Mesenchymal stem cell (in vitro differentiated cells and primary cell): Measurements from ENCODE around the gene CMC2.

Experiments
- DNase-seq: peaks from one replicate; pipeline ENCODE4 v3.0.0-alpha.2; 2013
- H2AFZ ChIP-seq: one replicate; pipeline ENCODE4 v1.6.1; 2013; ENCODE audit warnings: low read depth, mild to moderate bottlenecking, control low read depth, inconsistent platforms, low read length, moderate library complexity
- H2AK5ac ChIP-seq: 2 replicates; pipeline ENCODE4 v1.6.1; 2013; ENCODE audit warnings: low read length, moderate library complexity, mild to moderate bottlenecking, inconsistent platforms; ENCODE audit not compliant: severe bottlenecking
- H2BK120ac ChIP-seq: one replicate; pipeline ENCODE4 v1.6.1; 2013; ENCODE audit warnings: low read depth, mild to moderate bottlenecking, inconsistent platforms, low read length, moderate library complexity
- H2BK12ac ChIP-seq, 2 experiments: one replicate each; pipeline ENCODE4 v1.6.1; 2013; ENCODE audit warnings: inconsistent platforms in 2 of 2, low read length in 2 of 2, mild to moderate bottlenecking in 2 of 2, moderate library complexity in 2 of 2, control low read depth in 1 of 2
- H2BK15ac ChIP-seq: one replicate; pipeline ENCODE4 v1.6.1; 2013; ENCODE audit warnings: mild to moderate bottlenecking, low read depth, inconsistent platforms; ENCODE audit not compliant: poor library complexity, severe bottlenecking
- H2BK5ac ChIP-seq: 2 replicates; pipeline ENCODE4 v1.6.1; 2013; ENCODE audit warnings: low read depth, mild to moderate bottlenecking, low read length, control low read depth, inconsistent platforms; ENCODE audit not compliant: poor library complexity, severe bottlenecking
- H3K14ac ChIP-seq, 2 experiments: one replicate each; pipeline ENCODE4 v1.6.1; 2013; ENCODE audit warnings: inconsistent platforms in 2 of 2, low read length in 2 of 2, control low read depth in 1 of 2, mild to moderate bottlenecking in 1 of 2, moderate library complexity in 1 of 2
- H3K18ac ChIP-seq, 2 experiments: one replicate each; pipeline ENCODE4 v1.6.1; 2013; ENCODE audit warnings: inconsistent platforms in 2 of 2, low read length in 2 of 2, control low read depth in 1 of 2, low read depth in 1 of 2, mild to moderate bottlenecking in 1 of 2
- H3K23ac ChIP-seq, 2 experiments: one replicate each; pipeline ENCODE4 v1.6.1; 2013; ENCODE audit warnings: inconsistent platforms in 2 of 2, low read length in 2 of 2, mild to moderate bottlenecking in 2 of 2, moderate library complexity in 2 of 2, control low read depth in 1 of 2
- H3K27ac ChIP-seq: 2 replicates; pipeline ENCODE4 v1.5.1; 2013; ENCODE audit warnings: mild to moderate bottlenecking, moderate library complexity, low read length, control low read depth, inconsistent platforms; ENCODE audit not compliant: poor library complexity, severe bottlenecking
- H3K27me3 ChIP-seq, 2 experiments: 2 replicates each; pipeline versions ENCODE4 v1.6.1 to v1.7.0; 2013; ENCODE audit warnings: low read length in 2 of 2, mild to moderate bottlenecking in 2 of 2, moderate library complexity in 2 of 2, control low read depth in 1 of 2, inconsistent platforms in 1 of 2; ENCODE audit not compliant: control insufficient read depth in 1 of 2, insufficient read depth in 1 of 2
- H3K36me3 ChIP-seq, 2 experiments: 2 replicates each; pipeline versions ENCODE4 v1.6.1 to v1.7.0; 2013; ENCODE audit warnings: low read length in 2 of 2, control low read depth in 1 of 2, inconsistent platforms in 1 of 2, low read depth in 1 of 2, mild to moderate bottlenecking in 1 of 2; ENCODE audit not compliant: insufficient read depth in 2 of 2, control insufficient read depth in 1 of 2
- H3K4ac ChIP-seq, 2 experiments: one replicate each; pipeline ENCODE4 v1.6.1; 2013; ENCODE audit warnings: inconsistent platforms in 2 of 2, low read length in 2 of 2, mild to moderate bottlenecking in 2 of 2, moderate library complexity in 2 of 2, control low read depth in 1 of 2, low read depth in 1 of 2
- H3K4me1 ChIP-seq: 2 replicates; pipeline ENCODE4 v1.6.1; 2013; ENCODE audit warnings: low read depth, low read length, control low read depth; ENCODE audit not compliant: control insufficient read depth, insufficient read depth
- H3K4me2 ChIP-seq: 2 replicates; pipeline ENCODE4 v1.6.1; 2013; ENCODE audit warnings: low read length, mild to moderate bottlenecking, inconsistent platforms; ENCODE audit not compliant: poor library complexity, severe bottlenecking
- H3K4me3 ChIP-seq, 2 experiments: 2 replicates each; pipeline versions ENCODE4 v1.5.1 to v1.7.0; 2013; ENCODE audit warnings: low read length in 2 of 2, mild to moderate bottlenecking in 2 of 2, control low read depth in 1 of 2, low read depth in 1 of 2; ENCODE audit not compliant: insufficient read depth in 1 of 2
- H3K79me1 ChIP-seq: replicated peaks from 2 replicates; pipeline ENCODE4 v1.6.1; 2013; ENCODE audit warnings: mild to moderate bottlenecking, control low read depth, low read length, inconsistent platforms; ENCODE audit not compliant: poor library complexity, severe bottlenecking
- H3K9ac ChIP-seq: 2 replicates; pipeline ENCODE4 v1.7.0; 2013; ENCODE audit warnings: mild to moderate bottlenecking, low read length, moderate library complexity
- H3K9me3 ChIP-seq: 2 replicates; pipeline ENCODE4 v1.7.0; 2013; ENCODE audit warnings: mild to moderate bottlenecking, low read length; ENCODE audit not compliant: control insufficient read depth
- H4K8ac ChIP-seq: one replicate; pipeline ENCODE4 v1.6.1; 2013; ENCODE audit warnings: inconsistent platforms, mild to moderate bottlenecking, low read length, moderate library complexity
- H4K91ac ChIP-seq: one replicate; pipeline ENCODE4 v1.6.1; 2013; ENCODE audit warnings: mild to moderate bottlenecking, low read length, inconsistent platforms
- WGBS: methylation state at CpG from one replicate; pipeline ENCODE4 v1.1.7; 2013; ENCODE audit warnings: mixed read lengths; 5-methylcytosine and 5-hydroxymethylcytosine counted together

Gene CMC2

DNA sequence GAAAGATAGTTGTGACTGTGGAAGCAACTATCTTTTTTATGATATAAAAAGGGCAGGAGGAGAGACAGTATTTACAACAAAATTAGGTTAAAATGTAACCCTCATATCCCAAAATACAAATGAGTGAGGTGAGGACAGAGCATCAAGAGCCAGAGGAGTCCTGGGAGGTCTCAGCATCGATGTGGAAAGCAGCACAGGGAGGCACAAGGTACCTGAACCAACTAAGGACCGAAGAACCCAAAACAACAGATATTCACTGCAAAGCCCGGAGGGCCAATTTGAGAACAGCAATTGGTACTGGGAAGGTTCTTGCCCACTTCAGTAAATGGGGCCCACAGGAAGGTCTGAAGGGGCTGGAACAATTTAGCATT lies 37.6 kb downstream of the CMC2 start:
- WGBS, result 97% methylated on average over 3 of the region's 3 CpGs

GRCh38 chr16:80968386-80969113 lies 38.1 kb downstream of the CMC2 start:
- H2AK5ac ChIP-seq, result peak overlapping the region; percentile 6
- H3K9ac ChIP-seq, result no peak overlapping the region
- no peak overlapping the region for H4K91ac ChIP-seq
- no peak overlapping the region for H2BK15ac ChIP-seq
- H3K14ac ChIP-seq, result no peak overlapping the region
- no peak overlapping the region for H3K23ac ChIP-seq
- H4K8ac ChIP-seq, result no peak overlapping the region
- peaks cover 7% of the 10 kb centered on the region for H3K4me1 ChIP-seq
- H3K27me3 ChIP-seq, result no peaks in the 10 kb centered on the region
- no peak for DNase-seq
- no peak overlapping the region for H3K4me2 ChIP-seq
- peak overlapping the region; percentile 71 for H3K27ac ChIP-seq
- WGBS, result no CpG with 5 or more reads among the region's 4 CpGs
- H2BK12ac ChIP-seq, result no peak overlapping the region
- peaks cover 0 to 19% of the 10 kb centered on the region in 2 experiments for H3K36me3 ChIP-seq
- H3K18ac ChIP-seq, result no peak overlapping the region
- no peak overlapping the region for H2BK5ac ChIP-seq
- no peaks in the 10 kb centered on the region for H3K9me3 ChIP-seq
- H3K4me3 ChIP-seq, result no peak overlapping the region
- H3K79me1 ChIP-seq, result peaks cover 10% of the 10 kb centered on the region
- H2AFZ ChIP-seq, result no peak overlapping the region
- no peak overlapping the region for H2BK120ac ChIP-seq
- no peak overlapping the region for H3K4ac ChIP-seq

More for the DNA sequence above, 37.6 kb downstream of the CMC2 start:
- peak overlapping the region; percentile 1 for H2AK5ac ChIP-seq
- peak overlapping the region; percentile 36 for H3K4me2 ChIP-seq
- DNase-seq, result no peak
- no peak overlapping the region for H2AFZ ChIP-seq
- H3K18ac ChIP-seq, result no peak overlapping the region
- peaks cover 7% of the 10 kb centered on the region for H3K4me1 ChIP-seq
- no peak overlapping the region for H2BK5ac ChIP-seq
- H3K4me3 ChIP-seq, result no peak overlapping the region
- H4K8ac ChIP-seq, result no peak overlapping the region
- H3K79me1 ChIP-seq, result peaks cover 13% of the 10 kb centered on the region
- no peak overlapping the region for H3K9ac ChIP-seq
- no peaks in the 10 kb centered on the region for H3K9me3 ChIP-seq
- no peak overlapping the region for H2BK15ac ChIP-seq
- H3K14ac ChIP-seq, result no peak overlapping the region
- H3K23ac ChIP-seq, result no peak overlapping the region
- H3K36me3 ChIP-seq, result peaks cover 0 to 19% of the 10 kb centered on the region in 2 experiments
- peak overlapping the region; percentile 74 for H3K27ac ChIP-seq
- no peak overlapping the region for H2BK12ac ChIP-seq
- H3K27me3 ChIP-seq, result no peaks in the 10 kb centered on the region
- H3K4ac ChIP-seq, result no peak overlapping the region
- no peak overlapping the region for H2BK120ac ChIP-seq
- no peak overlapping the region for H4K91ac ChIP-seq

GRCh38 chr16:80966617-80967016 lies 40.1 kb downstream of the CMC2 start:
- Histone ChIP-seq H2BK120ac (no peak overlapping the region), H2BK5ac (no peak overlapping the region), H3K36me3 (peaks cover 0 to 9% of the 10 kb centered on the region in 2 experiments), H4K91ac (no peak overlapping the region), H3K18ac (no peak overlapping the region), H2BK15ac (no peak overlapping the region), H3K79me1 (peaks cover 2% of the 10 kb centered on the region), H3K27ac (no peak overlapping the region), H3K14ac (no peak overlapping the region), H2AK5ac (no peak overlapping the region), H2BK12ac (no peak overlapping the region), H3K4ac (no peak overlapping the region), H3K23ac (no peak overlapping the region), H3K9me3 (no peaks in the 10 kb centered on the region), H3K4me2 (no peak overlapping the region), H3K4me1 (peaks cover 7% of the 10 kb centered on the region), H3K9ac (no peak overlapping the region), H3K27me3 (no peaks in the 10 kb centered on the region), H2AFZ (no peak overlapping the region), H3K4me3 (no peak overlapping the region), H4K8ac (no peak overlapping the region)
- no peak for DNase-seq
- 100% methylated on average over 1 of the region's 4 CpGs for WGBS

- Histone ChIP-seq H3K14ac (no peak overlapping the region), H4K91ac (no peak overlapping the region), H3K18ac (no peak overlapping the region), H3K27ac (no peak overlapping the region), H3K4me3 (no peak overlapping the region), H4K8ac (no peak overlapping the region), H3K9ac (no peak overlapping the region), H2AFZ (no peak overlapping the region), H2BK5ac (no peak overlapping the region), H2AK5ac (no peak overlapping the region), H3K4me1 (peaks cover 5% of the 10 kb centered on the region), H3K79me1 (peaks cover 2% of the 10 kb centered on the region), H2BK15ac (no peak overlapping the region), H2BK12ac (no peak overlapping the region), H3K4ac (no peak overlapping the region), H3K23ac (no peak overlapping the region), H2BK120ac (no peak overlapping the region), H3K4me2 (no peak overlapping the region), H3K36me3 (peaks cover 0 to 4% of the 10 kb centered on the region in 2 experiments), H3K9me3 (peaks cover 18% of the 10 kb centered on the region), H3K27me3 (no peaks in the 10 kb centered on the region)
- no CpG with 5 or more reads among the region's 2 CpGs for WGBS
- DNase-seq, result no peak
These were observed 42.3 kb downstream of the CMC2 start for GRCh38 chr16:80964351-80964750.
